ENCODE measurements around the gene JAK1.
A peak's percentile ranks its signal among the peaks of the same experiment; 100 is the strongest.
"Not testable (repeated sequence)": the region's sequence is repeated elsewhere in the genome, so short reads cannot be mapped to it uniquely, and the experiment has no call there.

JAK1 gene

GRCh38 chr1:64948216-64948615 lies 18.1 kb downstream of the JAK1 start:
- no peak for DNase-seq

- no peak for DNase-seq
These were observed 19.4 kb downstream of the JAK1 start for GRCh38 chr1:64946916-64947315.

GRCh38 chr1:64944913-64945312 lies 21.4 kb downstream of the JAK1 start:
- DNase-seq = no peak

GRCh38 chr1:64942675-64943074 lies 23.7 kb downstream of the JAK1 start:
- no peak for DNase-seq

- no peak for DNase-seq
These were observed 24.2 kb downstream of the JAK1 start for GRCh38 chr1:64942118-64942517.

GRCh38 chr1:64941461-64942117 lies 24.8 kb downstream of the JAK1 start:
- no peak for DNase-seq

- DNase-seq = no peak
These were observed 26.3 kb downstream of the JAK1 start for GRCh38 chr1:64940025-64940424.

GRCh38 chr1:64938991-64939390 lies 27.4 kb downstream of the JAK1 start:
- DNase-seq = no peak

GRCh38 chr1:64936956-64937355 lies 29.4 kb downstream of the JAK1 start:
- no peak for DNase-seq

GRCh38 chr1:64935551-64936155 lies 30.7 kb downstream of the JAK1 start:
- no peak for DNase-seq

- no peak for DNase-seq
These were observed 31.5 kb downstream of the JAK1 start for GRCh38 chr1:64934878-64935275.

- peak; percentile 40 for DNase-seq
These were observed 32.1 kb downstream of the JAK1 start for GRCh38 chr1:64934115-64934877.

- peak; percentile 49 for DNase-seq
These were observed 32.9 kb downstream of the JAK1 start for GRCh38 chr1:64933296-64934070.

- no peak for DNase-seq
These were observed 33.4 kb downstream of the JAK1 start for GRCh38 chr1:64932962-64933295.

GRCh38 chr1:64930640-64931039 lies 35.7 kb downstream of the JAK1 start:
- not testable (repeated sequence) for DNase-seq

- DNase-seq = no peak
These were observed 37.1 kb downstream of the JAK1 start for GRCh38 chr1:64929221-64929620.

- no peak for DNase-seq
These were observed 38.0 kb downstream of the JAK1 start for GRCh38 chr1:64928325-64928724.

GRCh38 chr1:64925594-64925993 lies 40.8 kb downstream of the JAK1 start:
- DNase-seq = no peak

GRCh38 chr1:64923294-64923718 lies 43.0 kb downstream of the JAK1 start:
- peak; percentile 33 for DNase-seq

- no peak for DNase-seq
These were observed 44.0 kb downstream of the JAK1 start for GRCh38 chr1:64922336-64922735.

- DNase-seq = no peak
These were observed 44.6 kb downstream of the JAK1 start for GRCh38 chr1:64921771-64922170.

- no peak for DNase-seq
These were observed 45.3 kb downstream of the JAK1 start for GRCh38 chr1:64920941-64921589.

GRCh38 chr1:64919120-64919519 lies 47.2 kb downstream of the JAK1 start:
- not testable (repeated sequence) for DNase-seq
